ENCODE measurements around the gene TSSC4. TPM values are rescaled to one million over a fixed set of nuclear protein-coding genes. Genes with fewer than 3 reads are reported as not detected.

The TSSC4 gene
- total RNA-seq, 1 experiment from 2014 or later: 47.1 TPM

DNA sequence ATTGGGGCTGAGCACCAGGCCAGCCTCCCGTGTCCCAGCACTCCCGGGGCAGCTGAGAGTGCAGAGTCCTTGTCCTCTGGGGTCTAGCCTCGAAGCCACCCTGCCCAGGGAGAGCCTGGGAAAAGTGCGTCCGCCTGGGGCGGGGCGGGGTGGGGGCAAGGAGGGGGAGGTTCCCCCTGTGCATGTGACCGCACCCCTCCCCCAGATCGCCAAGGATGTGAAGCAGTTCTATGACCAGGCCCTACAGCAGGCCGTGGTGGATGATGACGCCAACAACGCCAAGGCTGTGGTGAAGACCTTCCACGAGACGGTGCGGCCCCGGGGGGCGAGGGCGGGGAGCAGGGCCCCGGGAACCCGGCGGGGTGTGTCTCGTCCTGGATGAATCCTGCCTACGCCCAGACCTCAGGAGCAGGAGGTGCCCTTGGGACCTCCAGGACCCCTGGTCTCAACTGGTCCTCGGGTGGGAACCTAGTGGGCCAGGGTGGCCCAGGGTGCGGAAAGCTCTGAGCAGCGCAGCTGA, 5.3 kb upstream of the TSSC4 start:
- Histone ChIP-seq H3K9me3 (ENCODE audit: control insufficient read depth in 1 of 2, insufficient read depth in 1 of 2, low read depth in 1 of 2, low read length in 2 of 2) (no peaks in the 10 kb centered on the region), H3K9ac (ENCODE audit: low read length) (no peak overlapping the region), H3K9me2 (ENCODE audit: insufficient read depth) (no peaks in the 10 kb centered on the region), H2AFZ (ENCODE audit: low read depth, low read length, poor library complexity, severe bottlenecking) (no peak overlapping the region), H3K27ac (ENCODE audit: low read depth, low read length) (no peak overlapping the region), H4K20me1 (ENCODE audit: insufficient read depth) (no peaks in the 10 kb centered on the region), H3K36me3 (ENCODE audit: control insufficient read depth in 1 of 2, insufficient read depth in 2 of 2, low read length in 2 of 2) (peaks cover 13 to 15% of the 10 kb centered on the region in 2 experiments; a peak in 3 of 4 replicates), H3K4me2 (ENCODE audit: low read length) (no peak overlapping the region), H3K79me2 (ENCODE audit: insufficient read depth, low read length) (peaks cover 42% of the 10 kb centered on the region), H3K4me3 (replicated peaks in 1 of 2; ENCODE audit: low read depth in 1 of 2, low read length in 2 of 2) (no peak overlapping the region), H3K27me3 (ENCODE audit: insufficient read depth, low read length) (no peaks in the 10 kb centered on the region), H3K4me1 (ENCODE audit: control insufficient read depth in 1 of 2, insufficient read depth in 2 of 2, low read length in 2 of 2) (peaks cover 13 to 24% of the 10 kb centered on the region in 2 experiments)
- CTCF ChIA-PET: no interaction called here
- no peak for DNase-seq (ENCODE audit: low read depth, low spot score)
- POLR2A ChIA-PET: no interaction called here
- TF ChIP-seq EZH2phosphoT487 (IDR thresholded peaks at IDR 0.05; ENCODE audit: borderline replicate concordance) (no peak), MAX (IDR thresholded peaks at IDR 0.05) (no peak), CBX3 (IDR thresholded peaks at IDR 0.05; ENCODE audit: low read depth) (no peak), ZNF274 (IDR thresholded peaks at IDR 0.05; ENCODE audit: low read depth, low read length) (no peak), EGR1 (IDR thresholded peaks at IDR 0.05; ENCODE audit: low read depth) (no peak)
- RAD21 ChIA-PET (ENCODE audit: low non-redundant PET in 1 of 2, low total read pairs in 2 of 2, uncharacterized antibody in 2 of 2, unreplicated experiment in 2 of 2): no interaction called here
- ATAC-seq: no peak
- intact Hi-C loops (cut with micrococcal nuclease): no loop called here
- no TSS peak for BruUV-seq (replicated peaks)

DNA sequence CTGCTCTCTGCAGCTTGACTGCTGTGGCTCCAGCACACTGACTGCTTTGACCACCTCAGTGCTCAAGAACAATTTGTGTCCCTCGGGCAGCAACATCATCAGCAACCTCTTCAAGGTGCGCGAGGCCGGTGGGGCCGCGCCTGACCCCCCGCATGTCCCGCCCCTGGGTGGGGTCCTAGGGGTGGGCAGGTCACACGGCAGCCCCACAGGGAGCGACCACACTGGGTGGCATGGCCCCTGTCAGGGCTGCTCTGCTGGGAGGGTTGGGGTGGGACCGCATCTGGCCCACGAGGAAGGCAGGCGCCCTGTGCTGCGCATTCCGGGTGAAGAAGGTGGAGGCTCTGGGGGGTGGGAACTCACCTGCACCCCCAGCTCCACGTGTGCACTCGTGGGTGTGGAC, 4.7 kb upstream of the TSSC4 start:
- H3K27me3 ChIP-seq (ENCODE audit: insufficient read depth, low read length): no peaks in the 10 kb centered on the region
- no peak overlapping the region for H3K4me3 ChIP-seq (replicated peaks in 1 of 2; ENCODE audit: low read depth in 1 of 2, low read length in 2 of 2)
- TF ChIP-seq REST (IDR thresholded peaks at IDR 0.05; ENCODE audit: low read depth): no peak
- peaks cover 10 to 18% of the 10 kb centered on the region in 2 experiments for H3K4me1 ChIP-seq (ENCODE audit: control insufficient read depth in 1 of 2, insufficient read depth in 2 of 2, low read length in 2 of 2)
- DNase-seq (ENCODE audit: low read depth, low spot score): no peak
- no peak for ATAC-seq
- H2AFZ ChIP-seq (ENCODE audit: low read depth, low read length, poor library complexity, severe bottlenecking): no peak overlapping the region
- CTCF ChIA-PET: no interaction called here
- RAD21 ChIA-PET (ENCODE audit: low non-redundant PET in 1 of 2, low total read pairs in 2 of 2, uncharacterized antibody in 2 of 2, unreplicated experiment in 2 of 2): no interaction called here
- H3K9me2 ChIP-seq (ENCODE audit: insufficient read depth): no peaks in the 10 kb centered on the region
- BruUV-seq (replicated peaks): no TSS peak
- H3K79me2 ChIP-seq (ENCODE audit: insufficient read depth, low read length): peaks cover 39% of the 10 kb centered on the region
- H3K36me3 ChIP-seq (ENCODE audit: control insufficient read depth in 1 of 2, insufficient read depth in 2 of 2, low read length in 2 of 2): peaks cover 13 to 15% of the 10 kb centered on the region in 2 experiments; a peak in 3 of 4 replicates
- no peak overlapping the region for H3K4me2 ChIP-seq (ENCODE audit: low read length)
- H4K20me1 ChIP-seq (ENCODE audit: insufficient read depth): no peaks in the 10 kb centered on the region
- H3K9ac ChIP-seq (ENCODE audit: low read length): no peak overlapping the region
- POLR2A ChIA-PET: no interaction called here
- no peaks in the 10 kb centered on the region for H3K9me3 ChIP-seq (ENCODE audit: control insufficient read depth in 1 of 2, insufficient read depth in 1 of 2, low read depth in 1 of 2, low read length in 2 of 2)
- intact Hi-C loops (cut with micrococcal nuclease): no loop called here
- H3K27ac ChIP-seq (ENCODE audit: low read depth, low read length): no peak overlapping the region

Data from HCT116 (cell line).